ENCODE measurements around the gene VCL. TPM values are rescaled to one million over a fixed set of nuclear protein-coding genes. Genes with fewer than 3 reads are reported as not detected.
"Not testable (repeated sequence)": the region's sequence is repeated elsewhere in the genome, so short reads cannot be mapped to it uniquely, and the experiment has no call there.

The VCL gene
- total RNA-seq, 1 experiment from 2014 or later: 142 TPM

- DNase-seq (ENCODE audit: low spot score): no peak
Observed at GRCh38 chr10:74104996-74105395, 107.1 kb downstream of the VCL start.

- no peak for DNase-seq (ENCODE audit: low spot score)
Observed at GRCh38 chr10:74107391-74107790, 109.5 kb downstream of the VCL start.

GRCh38 chr10:74109452-74109851 lies 111.5 kb downstream of the VCL start:
- no peak for DNase-seq (ENCODE audit: low spot score)

- no peak for DNase-seq (ENCODE audit: low spot score)
Observed at GRCh38 chr10:74110120-74110519, 112.2 kb downstream of the VCL start.

- DNase-seq (ENCODE audit: low spot score): no peak
Observed at GRCh38 chr10:74111799-74112198, 113.9 kb downstream of the VCL start.

- DNase-seq (ENCODE audit: low spot score): no peak
Observed at GRCh38 chr10:74113546-74113945, 115.6 kb downstream of the VCL start.

GRCh38 chr10:74114041-74114448 lies 116.1 kb downstream of the VCL start:
- no peak for DNase-seq (ENCODE audit: low spot score)

GRCh38 chr10:74117738-74118137 lies 119.8 kb downstream of the VCL start:
- DNase-seq (ENCODE audit: low spot score): no peak

GRCh38 chr10:74118804-74119203 lies 120.9 kb downstream of the VCL start:
- DNase-seq (ENCODE audit: low spot score): peak; percentile 81

GRCh38 chr10:74120911-74121310 lies 123.0 kb downstream of the VCL start:
- no peak for DNase-seq (ENCODE audit: low spot score)

GRCh38 chr10:74121368-74121767 lies 123.5 kb downstream of the VCL start:
- DNase-seq (ENCODE audit: low spot score): no peak

GRCh38 chr10:74122060-74122459 lies 124.1 kb downstream of the VCL start:
- no peak for DNase-seq (ENCODE audit: low spot score)

- no peak for DNase-seq (ENCODE audit: low spot score)
Observed at GRCh38 chr10:74123081-74123480, 125.2 kb downstream of the VCL start.

GRCh38 chr10:74133923-74134820 lies 136.3 kb downstream of the VCL start:
- no peak for DNase-seq (ENCODE audit: low spot score)

- no peak for DNase-seq (ENCODE audit: low spot score)
Observed at GRCh38 chr10:74135452-74135851, 137.5 kb downstream of the VCL start.

GRCh38 chr10:74137992-74138391 lies 140.1 kb downstream of the VCL start:
- no peak for DNase-seq (ENCODE audit: low spot score)

GRCh38 chr10:74138596-74138995 lies 140.7 kb downstream of the VCL start:
- DNase-seq (ENCODE audit: low spot score): not testable (repeated sequence)

- no peak for DNase-seq (ENCODE audit: low spot score)
Observed at GRCh38 chr10:74139981-74140380, 142.1 kb downstream of the VCL start.

- no peak for DNase-seq (ENCODE audit: low spot score)
Observed at GRCh38 chr10:74140553-74140952, 142.6 kb downstream of the VCL start.

- peak; percentile 83 for DNase-seq (ENCODE audit: low spot score)
Observed at GRCh38 chr10:74145133-74145532, 147.2 kb downstream of the VCL start.

GRCh38 chr10:74146980-74147379 lies 149.1 kb downstream of the VCL start:
- not testable (repeated sequence) for DNase-seq (ENCODE audit: low spot score)

GRCh38 chr10:74150204-74150989 lies 152.5 kb downstream of the VCL start, which contains the start of gene AP3M1:
TSS of gene AP3M1 (minus strand) at chr10:74150828. CDS start at chr10:74138379, 12,449 bp downstream.
- DNase-seq (ENCODE audit: low spot score): no peak
